T follicular helper cell (primary cell): ENCODE data around the gene HOXA6.

Experiments used
- DNase-seq: peaks from one replicate; pipeline ENCODE4 v3.0.0-alpha.2; 2020; ENCODE audit warnings: low read depth

The HOXA6 gene

DNA sequence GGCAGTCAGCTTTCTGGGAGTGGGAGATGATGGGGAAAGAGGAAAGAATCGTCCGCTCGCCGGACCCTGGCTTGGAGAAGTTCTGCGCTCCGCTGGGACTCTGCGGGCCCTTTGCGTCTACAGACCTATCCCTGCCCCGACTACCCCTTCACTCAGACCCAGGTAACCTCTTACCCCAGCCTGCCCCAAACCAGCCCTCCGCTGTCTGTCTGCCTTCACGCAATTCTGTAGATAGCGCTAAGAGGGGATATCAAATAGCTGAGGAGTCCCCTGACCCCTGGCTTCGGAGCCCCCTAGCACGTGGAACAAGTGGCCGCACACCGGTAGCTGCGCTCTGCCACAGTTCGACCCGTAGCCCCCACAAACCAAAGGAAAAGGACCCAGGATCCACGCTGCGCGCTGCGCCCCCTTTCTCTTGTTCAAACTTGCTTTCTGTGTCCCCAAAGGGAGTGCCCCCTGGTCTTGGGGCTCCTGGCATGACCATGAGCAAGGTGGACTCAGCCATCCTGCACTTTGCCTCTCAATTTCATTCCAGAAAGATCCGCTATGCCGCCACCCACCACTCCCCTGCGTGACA, 24.0 kb downstream of the HOXA6 start:
- no peak for DNase-seq

DNA sequence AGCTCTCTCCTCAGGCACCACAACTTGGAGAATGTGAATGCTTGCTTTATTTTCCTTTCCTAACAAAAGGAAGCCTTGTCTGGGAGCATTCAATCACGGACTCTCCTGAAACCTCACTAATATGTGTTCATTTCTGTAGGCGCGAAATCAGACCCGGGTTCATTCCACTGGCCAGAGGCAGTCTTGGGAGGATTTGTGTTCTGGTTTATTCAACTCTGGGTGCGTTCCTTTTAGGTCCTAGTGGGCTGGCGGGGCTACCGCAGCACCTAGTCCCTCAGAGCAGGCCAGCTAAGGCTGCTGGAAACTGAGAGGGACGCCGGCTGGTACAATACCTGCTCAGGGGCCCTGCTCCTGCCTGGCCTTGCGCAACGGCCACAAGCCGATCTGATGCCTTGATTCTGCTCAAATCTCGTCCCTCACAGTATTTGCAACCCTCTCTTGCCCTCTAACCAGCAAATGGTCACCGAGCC, 24.5 kb downstream of the HOXA6 start:
- no peak for DNase-seq

DNA sequence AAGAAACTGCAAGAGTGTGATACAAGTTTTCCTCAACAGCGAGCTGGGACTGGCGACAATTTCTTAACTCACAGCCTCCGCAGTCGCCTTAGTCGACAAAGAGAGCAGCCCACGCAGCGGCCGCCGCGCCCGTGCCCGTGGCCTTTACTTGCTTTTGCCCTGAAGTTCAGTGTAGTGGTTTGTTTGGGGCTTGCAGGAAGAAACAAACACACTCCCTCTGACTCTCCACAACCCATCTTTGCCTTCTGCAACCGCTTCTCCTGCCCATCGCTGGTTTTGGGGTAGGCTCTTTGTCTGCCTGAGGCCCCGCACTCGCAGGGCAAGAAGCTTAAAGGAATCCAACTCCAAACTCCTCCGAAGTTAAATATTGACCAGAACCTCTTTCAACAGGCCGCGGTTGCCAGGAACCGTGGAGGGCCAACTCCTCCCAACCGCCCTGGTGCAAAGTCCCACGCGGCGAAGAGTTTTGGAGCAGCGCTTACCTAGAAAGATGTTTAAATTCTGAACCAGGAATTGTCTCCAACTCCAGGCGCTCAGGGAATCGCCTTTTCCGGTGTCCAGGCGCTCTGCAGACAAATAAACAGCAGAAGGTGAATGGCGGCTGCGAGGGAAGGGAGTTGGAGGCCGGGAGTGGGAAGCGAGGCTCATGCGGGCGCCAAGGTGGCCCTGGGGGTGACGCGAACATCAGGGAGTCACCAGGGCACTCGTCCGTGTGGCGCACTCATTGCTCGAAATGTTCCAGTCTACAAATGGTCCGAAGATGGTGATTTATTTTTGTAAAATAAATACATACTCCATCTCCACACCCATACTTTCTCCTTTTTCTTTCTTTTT, 25.3 kb downstream of the HOXA6 start:
- no peak for DNase-seq

DNA sequence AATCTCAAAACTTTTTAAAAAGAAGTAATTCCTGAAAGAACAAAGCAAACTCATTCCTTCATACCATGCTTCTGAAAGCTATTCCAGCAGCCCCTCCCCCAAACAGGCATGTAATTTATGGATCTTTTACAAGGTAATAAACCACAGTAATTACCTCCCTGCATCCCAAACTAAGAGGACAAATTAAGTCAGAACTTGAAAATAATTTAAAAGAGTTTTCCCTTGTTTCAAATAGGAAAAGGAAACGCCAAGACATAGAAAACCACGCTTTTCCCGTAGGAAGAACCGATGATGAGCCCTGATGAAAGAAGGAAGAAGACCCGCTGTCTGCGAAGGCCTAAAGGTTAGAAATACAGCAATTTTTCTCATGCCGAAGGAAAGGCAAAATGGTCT, 25.9 kb downstream of the HOXA6 start:
- DNase-seq = no peak

DNA sequence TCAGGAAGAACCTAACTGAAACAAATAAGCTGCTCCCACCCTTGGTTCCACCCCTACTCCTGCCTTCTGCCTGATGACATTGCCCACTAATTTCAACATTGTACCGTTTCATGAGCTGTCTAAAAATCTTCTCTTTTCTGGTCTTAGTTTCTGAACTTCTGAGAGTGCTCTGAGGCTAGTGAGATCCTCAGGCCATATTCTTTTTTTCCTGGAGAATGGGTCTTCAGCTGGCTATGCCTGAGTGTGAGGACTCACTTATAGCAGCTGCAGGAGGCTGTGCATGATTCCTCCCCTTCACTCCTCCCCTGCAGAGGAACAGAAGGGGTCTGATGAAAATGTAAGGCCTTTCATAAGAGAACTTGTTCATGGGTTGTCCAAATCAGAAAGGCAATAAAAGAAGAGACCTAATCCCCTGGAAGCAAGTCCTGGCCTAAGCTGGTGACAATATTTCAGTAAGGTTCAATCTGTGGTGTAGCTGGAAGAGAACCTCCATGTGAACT, 28.1 kb downstream of the HOXA6 start:
- DNase-seq = no peak

DNA sequence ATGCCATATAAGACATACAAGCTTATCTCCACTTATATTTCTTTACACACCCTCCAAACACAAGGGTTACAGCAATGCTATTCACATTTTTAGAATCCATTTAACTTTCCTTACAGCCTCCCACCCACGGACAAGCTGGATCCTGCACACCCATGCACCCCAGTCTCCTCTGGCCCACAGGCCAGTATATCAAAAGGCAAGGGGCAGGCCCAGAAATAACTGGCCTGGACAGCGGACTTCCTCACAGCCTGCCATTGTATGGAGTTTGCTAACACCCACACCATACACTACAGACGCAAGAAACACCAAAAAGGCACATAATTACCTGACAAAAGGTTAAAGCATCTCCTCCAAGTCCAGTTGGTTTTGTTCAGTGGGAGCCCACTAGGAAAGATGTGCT, 29.0 kb downstream of the HOXA6 start:
- DNase-seq = no peak

DNA sequence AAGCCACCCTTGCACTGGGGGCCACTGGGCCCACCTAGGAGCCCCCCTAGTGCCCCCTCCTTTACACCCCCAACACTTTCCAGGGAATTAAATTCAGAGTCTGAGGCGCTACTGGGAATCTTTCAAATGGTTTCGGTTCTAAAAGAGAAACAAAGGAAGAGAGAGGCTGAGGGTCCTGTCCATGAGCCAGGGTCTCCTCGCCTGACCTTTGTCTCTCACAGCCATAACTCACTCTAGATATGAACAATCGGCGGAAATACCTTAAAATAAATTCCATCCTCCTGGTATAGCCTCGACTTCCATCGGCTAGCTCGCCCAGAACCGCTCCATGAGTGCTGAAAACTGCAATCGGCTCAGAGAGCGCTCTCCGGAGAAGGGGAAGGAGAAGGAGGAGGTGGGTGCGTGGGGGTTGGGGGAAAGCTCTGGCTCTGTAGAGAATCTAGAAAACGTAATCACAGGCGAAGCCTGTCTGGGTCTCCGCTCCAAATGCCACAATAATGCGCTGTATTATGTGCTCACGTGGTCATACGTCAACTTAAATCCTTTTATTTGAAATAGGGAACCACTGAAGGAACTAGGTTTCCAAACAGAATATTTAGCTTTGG, 29.6 kb downstream of the HOXA6 start:
- no peak for DNase-seq

DNA sequence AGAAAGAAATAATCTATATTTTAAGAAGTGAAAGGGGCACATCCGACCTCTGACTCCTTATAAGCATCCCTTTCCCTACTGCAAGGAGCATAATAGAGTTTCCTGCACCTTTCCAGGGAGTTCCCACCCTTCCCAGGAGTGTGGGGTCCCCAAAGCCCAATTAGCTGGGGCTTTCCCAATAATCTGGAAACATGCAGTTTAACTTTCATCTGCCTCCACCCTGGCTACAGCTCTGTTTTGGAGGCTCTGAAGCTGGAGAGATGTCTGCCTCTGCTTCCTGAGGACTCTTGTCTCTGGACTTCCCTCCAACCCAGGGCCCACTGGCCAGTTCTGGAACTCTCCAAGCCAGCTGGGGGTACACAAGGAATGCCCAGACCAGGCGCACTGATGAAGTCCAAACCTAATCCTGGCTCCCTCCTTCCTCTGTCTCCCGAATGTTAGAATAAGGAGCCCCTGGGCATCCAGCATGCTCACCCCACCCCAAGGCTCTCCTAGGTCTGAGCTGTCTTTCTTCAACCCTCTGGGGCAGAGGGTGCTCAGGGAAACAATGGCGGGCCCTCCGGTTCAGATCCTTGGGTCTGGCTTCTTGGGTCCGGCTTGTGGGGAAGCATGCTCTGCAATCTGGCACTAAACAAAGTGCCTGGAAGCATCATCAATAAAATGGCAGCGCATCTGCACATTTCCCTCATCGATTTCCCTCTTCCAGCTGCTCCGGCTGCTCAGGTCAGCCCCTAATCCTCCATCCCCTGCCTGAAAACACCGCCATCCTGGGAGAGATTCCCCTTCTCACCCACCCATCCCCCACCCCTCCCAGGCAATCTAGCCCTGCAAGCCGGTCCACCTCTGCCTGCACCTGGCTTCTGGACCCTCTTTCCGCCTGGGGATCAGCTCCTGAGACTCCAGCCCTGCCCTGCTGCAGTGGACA, 30.4 kb downstream of the HOXA6 start:
- DNase-seq = no peak

DNA sequence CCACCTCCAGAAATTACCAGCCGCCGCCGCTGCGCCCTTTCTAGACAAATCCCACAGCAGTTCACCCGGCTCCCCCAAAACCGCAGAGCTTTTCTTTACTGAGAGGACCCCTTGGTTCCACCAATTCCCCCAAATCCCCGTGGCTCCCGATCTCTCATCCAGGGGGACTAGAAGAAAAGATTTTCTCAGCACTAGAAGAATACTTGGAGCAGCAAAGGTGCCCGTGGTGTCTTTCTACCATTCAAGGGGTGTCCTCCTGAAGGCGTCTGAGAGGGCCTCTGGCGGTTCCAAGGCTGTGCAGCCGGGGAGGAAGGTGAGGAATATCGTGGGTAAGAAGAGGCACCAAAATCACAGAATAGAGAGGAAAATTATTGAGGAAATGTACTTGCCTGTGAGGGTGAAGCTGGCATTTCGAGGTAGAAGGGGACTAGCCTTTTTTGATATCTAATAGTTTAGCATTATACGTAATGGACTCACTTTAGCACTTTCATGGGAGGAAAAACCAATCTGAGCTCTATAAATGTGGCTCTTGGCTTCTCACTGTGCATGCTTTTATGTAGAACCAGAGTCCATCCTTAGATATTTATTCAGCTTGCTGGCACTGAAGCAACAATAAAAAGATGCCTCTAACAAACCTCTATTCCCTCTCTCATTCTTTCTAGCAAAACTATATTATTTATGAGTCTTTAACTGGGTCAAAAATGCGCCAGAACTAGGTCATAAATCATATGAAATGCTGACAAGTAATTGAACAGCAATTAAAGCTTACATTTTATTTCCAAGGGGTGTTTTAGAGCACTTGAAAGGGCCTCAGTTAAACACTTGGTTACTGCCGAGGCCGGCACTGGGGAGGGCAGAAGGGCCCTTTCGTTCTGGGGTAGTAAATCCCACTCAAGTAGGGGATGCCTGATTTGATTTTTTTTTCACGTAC, 31.3 kb downstream of the HOXA6 start:
- DNase-seq = no peak

DNA sequence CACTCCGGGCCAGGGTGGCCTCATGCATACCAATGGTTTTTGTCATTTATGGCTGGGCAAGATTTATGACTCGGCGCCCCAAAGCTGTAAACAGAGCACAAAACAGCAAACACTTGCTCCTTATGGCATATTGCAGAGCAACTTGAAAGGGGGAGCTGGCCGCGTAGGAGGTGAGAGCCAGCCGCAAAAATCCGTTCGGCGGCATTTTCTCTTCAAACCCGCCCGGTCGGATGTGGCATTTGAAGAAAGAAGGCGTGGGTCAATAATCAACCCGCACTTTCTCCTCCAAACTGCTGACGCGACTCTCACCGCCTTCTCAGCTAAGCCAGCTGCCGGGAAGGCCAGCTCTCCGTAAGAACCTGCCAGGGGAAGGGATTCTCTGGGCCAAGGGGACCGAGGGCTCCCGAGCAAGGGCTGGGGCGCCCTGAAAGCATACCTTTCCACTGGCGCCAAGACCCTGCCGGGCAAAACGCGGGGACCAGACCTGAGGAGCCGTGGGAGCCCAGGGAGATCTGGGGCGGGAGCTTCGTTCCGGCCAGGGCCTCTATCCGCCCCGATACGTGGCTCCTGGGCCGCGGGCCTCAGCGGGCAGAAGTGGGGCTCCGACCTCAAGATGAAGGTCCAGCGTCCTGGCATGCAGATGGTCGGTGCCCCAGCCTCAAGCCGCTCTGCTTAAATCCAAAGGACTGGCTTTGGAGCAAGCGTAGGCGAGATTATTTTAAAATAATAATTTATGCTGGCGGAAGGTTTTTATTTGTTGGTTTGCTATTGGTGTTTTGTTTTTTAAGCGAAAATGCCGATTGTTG, 32.1 kb downstream of the HOXA6 start:
- no peak for DNase-seq

DNA sequence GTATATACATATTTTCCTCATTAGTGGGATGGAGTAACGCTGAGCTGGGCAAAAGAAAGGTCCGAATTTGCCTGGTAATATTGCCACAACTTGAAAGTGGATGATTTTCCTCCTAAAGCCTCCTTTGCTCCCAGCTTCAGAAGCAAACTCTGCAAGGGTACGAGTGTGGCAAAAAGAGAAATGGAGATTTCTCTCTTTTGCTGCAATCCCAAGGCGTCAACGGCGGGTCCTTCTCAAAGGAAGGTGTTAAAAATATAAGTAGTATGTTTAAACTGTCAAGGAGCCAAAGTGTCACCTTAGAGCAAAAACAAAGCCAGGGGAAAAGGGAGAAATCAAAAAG, 32.7 kb downstream of the HOXA6 start:
- DNase-seq = no peak

DNA sequence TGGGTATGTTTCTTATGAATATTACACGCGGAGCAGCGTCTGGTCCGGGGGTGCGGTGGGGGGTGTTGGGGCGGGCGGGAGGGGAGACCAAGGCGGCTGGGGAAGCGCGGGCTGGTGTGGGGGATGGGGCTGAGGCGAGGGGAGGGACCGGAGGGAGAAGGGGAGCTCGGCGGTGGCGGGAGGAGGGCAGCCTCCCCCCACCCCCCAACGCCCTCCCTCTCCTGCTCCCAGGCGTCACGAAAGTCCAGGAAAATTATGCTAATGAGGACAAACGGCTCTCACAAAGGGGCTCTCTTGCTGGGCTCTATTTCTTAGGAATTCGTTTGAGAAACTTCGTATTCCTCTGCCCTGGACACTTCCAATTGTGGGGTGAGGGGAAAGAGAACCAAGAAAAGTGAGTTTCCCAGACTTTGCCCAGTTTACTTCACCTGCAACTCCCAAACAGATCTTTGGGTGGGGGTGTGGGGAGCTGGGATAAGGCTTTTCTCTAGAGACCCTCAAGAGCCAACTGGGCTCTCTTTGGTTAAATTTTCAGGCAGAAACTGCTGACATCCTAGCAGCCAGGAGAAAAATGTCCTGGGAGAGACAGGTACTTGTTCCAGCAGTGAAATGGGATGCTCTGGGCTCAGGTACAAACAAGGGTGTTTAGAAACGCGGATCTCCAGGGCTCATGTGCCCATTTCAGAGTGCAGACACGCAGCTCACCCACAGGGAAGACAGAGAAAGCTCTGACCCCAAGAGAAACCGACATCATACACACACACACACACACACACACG, 33.4 kb downstream of the HOXA6 start:
- DNase-seq = no peak

DNA sequence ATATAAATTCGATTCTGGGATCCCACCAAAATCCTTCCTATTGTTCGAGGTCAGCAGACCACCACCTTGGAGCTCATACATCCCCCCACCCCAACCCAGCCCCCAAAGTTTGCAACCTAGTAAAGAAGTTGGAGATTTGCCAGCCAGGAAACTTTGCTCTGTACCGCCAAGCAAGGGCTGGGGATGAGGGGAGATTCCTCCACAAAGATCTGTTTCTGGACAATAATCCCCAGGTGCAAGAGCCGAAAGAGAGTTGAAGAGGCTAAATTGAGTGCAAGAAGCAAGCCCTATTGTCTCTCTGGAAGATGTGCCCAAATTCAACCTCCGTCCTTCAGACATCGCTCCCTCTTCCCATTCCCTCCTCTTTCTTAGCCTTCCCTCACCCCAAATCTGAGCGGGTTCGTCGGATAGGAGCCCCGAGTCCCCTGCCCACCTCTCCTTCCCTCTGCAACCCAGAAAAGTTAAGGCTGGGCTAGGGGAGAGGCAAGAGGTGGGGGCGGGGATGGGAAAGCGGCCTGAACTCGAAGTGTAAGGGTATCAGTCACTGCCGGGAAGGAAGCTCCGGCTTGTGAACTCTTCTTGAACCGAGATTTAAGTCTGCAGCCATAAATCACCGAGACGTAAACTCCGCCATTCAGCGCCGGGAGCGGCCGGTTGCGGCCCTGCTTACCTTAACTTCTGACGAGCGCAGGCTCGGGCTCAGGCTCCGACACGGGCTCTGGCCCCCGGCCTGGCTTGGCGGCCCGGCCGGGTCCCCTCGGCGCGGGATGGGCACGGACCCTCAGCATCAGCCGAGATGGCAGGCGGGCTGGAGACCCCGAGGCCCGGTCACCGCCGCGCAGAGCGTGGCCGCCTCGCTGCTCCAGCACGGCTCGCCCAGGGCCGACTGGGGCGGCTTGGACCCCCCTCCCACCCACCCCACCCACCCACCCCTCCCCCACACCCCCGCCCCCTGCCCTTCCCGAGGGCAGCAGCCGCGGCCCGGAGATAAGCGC, 34.3 kb downstream of the HOXA6 start:
- DNase-seq = no peak

DNA sequence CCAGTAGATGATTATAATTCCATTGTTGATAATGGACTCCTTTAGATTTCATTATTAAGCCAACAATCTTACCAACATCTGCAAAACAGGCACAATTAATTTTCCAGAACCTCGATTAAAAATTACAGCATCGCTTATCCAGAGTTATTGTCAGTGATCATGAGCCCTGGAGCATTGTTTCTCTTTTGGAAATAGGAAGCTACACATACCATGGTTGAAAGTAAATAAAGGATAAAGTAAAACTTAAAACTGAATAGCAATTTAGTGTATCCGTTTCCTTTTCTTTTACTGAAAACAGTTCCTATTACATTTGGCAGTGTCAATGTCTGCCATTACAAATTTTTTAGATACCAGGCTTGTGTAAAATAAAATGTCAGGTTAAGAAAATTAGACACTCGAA, 35.2 kb downstream of the HOXA6 start:
- DNase-seq = no peak

DNA sequence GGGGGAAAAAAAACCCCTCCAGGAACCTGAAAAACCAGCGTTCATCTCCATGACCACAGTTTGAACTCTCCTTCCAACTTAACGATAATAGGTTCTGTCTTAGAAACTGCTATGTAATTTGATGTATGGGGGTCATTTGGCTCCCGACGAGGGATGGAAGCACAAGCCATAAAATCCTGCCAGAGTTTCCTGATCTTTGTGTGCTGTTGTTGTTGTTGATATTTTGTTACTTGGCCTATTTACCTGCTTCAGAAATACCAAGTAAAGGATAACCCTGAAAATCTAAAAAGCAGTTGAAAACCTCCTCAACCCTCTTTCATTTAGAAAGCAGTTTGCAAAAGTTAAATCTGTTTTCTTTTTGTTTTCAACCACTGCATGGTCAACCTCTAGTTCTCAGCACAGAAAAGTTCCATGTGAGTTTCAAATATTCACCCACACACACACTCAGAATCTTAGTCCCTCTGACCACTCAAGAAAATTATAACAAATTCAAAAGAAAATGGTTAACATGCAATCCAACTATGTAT, 35.8 kb downstream of the HOXA6 start:
- DNase-seq = no peak

DNA sequence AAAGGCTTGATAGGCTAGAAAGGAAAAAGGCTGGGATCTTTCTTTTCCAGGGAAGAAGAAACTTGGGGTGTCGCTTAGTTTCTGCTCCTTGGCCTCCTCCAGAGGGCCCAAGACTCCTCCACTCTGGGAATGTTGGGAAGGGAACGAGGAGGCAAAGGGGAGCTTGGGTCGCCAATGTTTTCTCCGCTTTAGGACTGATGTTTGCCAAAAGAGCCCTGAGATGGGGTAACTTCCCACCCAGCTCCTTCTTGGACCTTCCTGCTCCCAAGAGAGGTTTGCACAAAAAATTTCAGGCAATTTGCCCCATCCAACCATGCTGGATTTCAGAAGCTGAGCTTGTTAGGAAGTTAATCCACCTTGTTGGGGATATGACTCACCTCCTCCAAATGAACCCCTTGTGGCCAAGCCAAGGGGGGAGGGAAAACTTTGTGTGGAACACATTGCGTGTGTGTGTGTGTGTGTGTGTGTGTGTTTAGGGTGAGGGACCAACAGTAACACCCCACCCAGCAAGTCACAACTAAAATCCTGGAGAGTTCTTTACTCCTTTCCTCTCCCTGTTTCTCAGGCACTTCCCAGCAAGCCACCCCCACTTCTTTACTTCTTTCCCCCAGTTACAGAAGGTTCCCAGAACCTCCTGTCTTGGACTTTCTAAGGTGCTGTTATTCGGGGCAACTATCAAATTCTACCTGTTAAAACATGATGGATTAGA, 36.4 kb downstream of the HOXA6 start:
- DNase-seq = no peak
